NOMO-1 treated with dmso at 0.1 percent for 144 hours (cell line): Measurements from ENCODE around the gene PDZD2.

Experiments
- DNase-seq: peaks from one replicate; lab custom pipeline; 2025; ENCODE audit not compliant: unreplicated experiment; lab: John Stamatoyannopoulos, UW

PDZD2 gene

DNA sequence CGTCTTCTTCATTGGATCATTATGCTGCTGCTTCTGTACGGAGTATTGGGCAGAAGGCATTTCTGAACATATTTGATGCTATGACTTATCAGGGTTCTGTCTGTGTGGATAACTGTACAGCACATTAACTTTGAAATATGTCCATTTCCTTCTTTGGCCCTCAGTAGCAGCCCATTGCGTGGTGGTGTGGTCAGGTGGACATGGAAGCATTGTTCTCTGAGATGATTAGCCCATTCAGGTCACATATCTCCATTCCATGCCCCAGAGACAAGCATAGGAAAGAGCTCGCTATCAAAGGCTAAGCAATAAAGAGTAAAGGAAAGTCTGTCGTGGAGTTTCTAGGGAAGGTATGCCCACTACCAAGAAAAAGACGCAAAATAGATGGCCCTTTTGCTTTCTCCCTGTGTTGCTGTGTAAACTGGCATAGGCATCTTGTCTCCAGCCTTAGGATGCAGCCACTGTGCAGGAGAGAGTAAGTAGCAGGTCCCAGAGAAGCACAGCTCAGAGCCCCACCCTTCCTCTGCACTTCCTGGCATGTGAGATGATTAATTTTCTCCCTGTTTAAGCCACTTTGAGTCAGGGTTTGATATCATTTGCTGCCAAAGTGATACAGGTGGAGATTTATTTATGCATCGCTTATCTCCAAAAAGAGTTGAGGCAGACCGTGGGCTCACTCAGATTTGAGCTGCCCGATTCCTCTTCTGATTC lies 221.9 kb downstream of the PDZD2 start:
- DNase-seq, result no peak

- no peak for DNase-seq
Measured at GRCh38 chr5:31861601-31862000, 222.7 kb downstream of the PDZD2 start.

DNA sequence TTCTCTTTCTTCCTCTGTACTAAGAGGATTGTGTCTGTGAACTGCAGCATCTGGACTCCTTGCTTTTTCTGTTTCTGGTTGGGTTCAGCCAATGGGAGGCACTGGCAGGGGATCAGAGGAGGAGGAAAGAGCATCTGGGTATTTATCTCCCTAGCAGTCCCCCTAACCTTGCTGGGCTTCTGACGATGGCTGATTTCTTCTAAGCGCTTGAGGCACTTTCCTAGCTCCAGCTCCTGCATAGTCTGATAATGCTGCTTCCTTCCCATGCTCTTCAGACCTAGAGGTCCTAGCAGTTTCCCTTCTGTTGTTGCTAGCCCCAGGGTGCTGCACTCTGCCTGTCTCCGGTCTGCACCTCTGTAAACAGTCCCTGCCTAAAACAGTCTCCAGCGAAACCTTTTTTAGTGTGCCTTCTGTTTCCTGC lies 225.1 kb downstream of the PDZD2 start:
- DNase-seq, result no peak

DNA sequence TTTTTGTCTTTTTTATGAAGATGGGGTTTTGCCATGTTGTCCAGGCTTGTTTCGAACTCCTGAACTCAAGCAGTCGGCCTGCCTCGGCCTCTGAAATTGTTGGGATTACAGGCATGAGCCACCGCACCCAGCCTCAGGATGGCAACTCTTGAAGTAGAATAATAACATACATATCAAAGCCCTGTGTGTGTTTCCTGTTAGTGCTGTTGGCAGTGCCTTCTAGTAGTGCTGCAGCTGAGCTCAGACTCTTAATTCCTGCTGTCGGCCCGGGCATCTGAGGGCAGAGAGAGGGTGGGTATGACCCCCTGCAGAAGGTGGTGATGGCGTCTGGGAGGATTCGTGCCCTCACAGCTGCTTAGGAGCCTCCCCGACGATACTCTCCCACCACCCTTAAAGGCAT lies 227.2 kb downstream of the PDZD2 start:
- DNase-seq, result no peak

DNA sequence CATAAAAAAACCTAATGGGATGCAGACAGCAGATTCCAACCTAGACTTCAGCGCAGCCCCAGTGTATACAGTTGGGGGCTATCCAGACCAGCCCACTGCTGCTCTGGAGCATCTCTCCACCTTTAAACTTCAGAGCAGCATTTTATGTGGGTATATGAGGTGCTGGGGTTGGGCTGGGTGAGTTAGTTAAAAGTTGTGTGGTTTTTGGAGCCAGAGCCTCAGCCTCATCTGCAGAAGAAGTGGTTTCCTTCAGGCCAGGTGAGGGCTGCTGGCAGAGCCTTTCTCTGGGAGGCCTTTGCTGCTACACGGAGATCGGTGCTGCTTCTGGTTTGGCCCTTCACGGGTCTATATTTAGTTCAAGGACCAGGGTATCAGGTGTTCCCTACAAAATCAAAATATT lies 228.3 kb downstream of the PDZD2 start:
- no peak for DNase-seq

GRCh38 chr5:31880449-31880848 lies 241.5 kb downstream of the PDZD2 start:
- no peak for DNase-seq

DNA sequence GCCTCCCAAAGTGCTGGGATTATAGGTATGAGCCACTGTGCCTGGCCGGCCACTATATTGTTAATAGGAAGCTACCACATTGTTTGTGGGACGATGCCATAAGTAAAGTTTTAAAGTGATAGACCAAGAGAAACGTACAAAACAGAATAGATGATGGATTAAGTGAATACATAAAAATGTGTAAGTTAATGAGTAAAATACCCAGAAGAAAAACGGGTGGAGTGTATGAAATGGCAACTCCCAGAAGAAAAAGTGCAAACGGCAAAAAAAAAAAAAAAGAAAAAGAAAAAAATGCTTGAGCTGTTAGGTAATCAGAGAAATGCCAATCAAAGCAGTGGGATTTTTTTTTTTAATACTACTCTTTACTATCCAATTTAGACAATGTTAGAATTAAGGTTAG lies 246.0 kb downstream of the PDZD2 start:
- DNase-seq, result no peak

DNA sequence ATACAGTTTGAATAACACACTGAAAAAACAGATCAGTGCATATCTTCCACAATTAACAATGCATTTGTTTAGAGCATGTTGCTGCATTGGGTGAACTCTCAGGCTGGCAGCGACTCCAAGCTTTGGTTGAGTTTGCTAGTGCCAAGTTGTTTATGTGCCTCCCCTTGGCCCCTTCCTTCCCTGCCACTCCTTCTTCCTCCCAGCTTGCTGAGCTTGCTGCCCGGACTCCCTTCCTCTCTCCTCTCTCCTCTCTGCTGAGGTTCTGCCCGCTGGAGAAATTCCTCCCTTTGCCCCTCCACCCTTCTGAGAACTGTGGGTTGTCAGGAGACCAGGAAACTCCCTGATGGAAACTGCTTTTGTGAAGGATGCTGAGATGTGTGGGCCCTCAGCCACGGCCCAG lies 247.3 kb downstream of the PDZD2 start:
- no peak for DNase-seq

GRCh38 chr5:31887556-31887955 lies 248.6 kb downstream of the PDZD2 start:
- no peak for DNase-seq

DNA sequence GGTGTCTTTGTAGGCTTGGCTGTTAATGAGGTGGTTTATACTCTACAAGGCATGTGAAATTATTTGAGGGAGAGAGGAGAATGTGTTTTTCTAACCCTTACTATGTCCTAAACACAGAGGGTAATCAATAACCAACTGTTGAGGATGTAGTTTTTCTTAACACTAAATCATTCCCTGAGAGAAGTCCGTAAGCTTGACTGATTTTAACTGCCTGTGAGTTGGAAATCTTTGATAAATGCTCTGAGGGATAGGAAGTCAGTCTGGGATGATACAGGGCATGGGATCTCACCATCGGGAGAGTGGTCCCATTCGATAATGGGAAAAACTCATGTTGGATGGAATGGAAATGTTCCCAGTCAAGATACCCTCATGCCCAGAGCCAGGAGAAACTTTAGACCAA lies 249.6 kb downstream of the PDZD2 start:
- no peak for DNase-seq

GRCh38 chr5:31889001-31889561 lies 250.2 kb downstream of the PDZD2 start:
- no peak for DNase-seq

GRCh38 chr5:31890046-31890445 lies 251.1 kb downstream of the PDZD2 start:
- DNase-seq, result no peak

GRCh38 chr5:31894141-31894540 lies 255.2 kb downstream of the PDZD2 start:
- DNase-seq, result no peak

DNA sequence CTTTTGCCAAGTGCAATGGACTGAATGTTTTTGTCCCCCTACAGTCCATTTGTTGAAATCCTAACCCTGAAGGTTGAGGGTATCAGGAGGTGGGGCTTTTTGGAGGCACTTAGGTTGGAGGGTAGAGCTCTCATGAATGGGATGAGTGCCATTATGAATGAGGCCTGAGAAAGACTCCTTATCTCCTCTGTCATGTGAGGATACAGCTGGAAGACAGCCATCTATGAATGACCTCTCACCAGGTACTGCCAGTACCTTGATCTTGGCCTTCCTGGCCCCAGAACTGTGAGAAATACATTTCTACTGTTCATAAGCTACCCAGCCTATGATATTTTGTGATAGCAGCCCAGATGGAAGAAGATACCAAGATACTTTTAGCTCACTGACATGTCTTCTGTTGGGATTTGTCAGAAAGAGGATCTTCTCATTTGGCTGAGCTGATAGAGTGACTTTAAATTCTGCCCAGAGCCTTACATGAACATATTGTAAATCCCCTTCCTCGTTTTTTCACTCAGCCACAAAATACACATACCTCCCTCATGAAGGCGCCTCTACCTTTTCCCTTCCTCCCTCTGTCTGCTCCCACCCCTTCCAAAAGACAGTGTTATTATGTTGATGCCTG lies 256.4 kb downstream of the PDZD2 start:
- DNase-seq, result no peak

GRCh38 chr5:31898036-31898632 lies 259.2 kb downstream of the PDZD2 start:
- no peak for DNase-seq

DNA sequence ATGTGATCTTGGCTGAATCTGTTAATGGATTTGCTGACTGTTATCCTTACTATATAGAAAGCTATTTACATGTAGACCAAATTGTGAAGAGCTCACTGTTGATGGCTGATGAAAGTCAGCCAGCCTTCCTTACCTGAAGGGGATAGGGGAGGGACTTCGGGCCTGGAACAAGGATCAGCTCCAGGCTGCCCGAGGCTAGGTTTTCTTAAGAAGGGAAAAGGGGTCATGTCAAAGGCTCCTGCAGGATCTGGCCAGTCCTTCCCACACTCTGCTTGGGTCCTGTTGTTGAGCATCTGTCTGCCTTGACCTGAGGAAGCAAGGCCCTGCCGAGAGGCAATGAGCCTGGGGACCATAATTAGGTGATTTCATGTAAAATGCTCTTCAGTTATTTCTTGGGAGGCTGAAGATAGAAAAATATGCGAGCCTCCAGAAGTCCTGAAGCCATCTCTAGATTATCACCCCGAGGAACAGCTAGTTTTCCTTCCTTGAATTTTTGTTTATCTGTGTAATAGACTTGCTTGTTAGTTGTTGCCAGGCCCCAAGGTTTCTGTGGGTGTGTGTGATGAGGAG lies 261.4 kb downstream of the PDZD2 start:
- DNase-seq, result no peak

- no peak for DNase-seq
Measured at GRCh38 chr5:31901807-31902530, 263.0 kb downstream of the PDZD2 start.

DNA sequence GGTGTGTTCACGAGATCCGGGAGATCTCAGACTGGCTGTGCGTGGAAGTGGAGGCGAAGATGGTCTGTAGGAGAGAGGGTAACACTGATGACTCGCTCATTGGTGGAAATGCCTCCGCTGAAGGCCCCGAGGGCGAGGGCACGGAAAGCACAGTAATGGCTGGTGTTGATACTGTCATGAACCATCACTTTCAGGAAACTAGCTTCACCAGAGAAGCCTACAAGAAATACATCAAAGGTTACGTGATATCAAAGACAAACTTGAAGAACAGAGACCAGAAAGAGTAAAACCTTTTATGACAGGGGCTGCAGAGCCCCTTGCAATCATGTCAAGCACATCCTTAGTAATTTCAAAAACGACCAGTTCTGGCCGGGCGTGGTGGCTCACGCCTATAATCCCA lies 269.5 kb downstream of the PDZD2 start:
- no peak for DNase-seq

- DNase-seq, result no peak
Measured at GRCh38 chr5:31909073-31909472, 270.1 kb downstream of the PDZD2 start.

DNA sequence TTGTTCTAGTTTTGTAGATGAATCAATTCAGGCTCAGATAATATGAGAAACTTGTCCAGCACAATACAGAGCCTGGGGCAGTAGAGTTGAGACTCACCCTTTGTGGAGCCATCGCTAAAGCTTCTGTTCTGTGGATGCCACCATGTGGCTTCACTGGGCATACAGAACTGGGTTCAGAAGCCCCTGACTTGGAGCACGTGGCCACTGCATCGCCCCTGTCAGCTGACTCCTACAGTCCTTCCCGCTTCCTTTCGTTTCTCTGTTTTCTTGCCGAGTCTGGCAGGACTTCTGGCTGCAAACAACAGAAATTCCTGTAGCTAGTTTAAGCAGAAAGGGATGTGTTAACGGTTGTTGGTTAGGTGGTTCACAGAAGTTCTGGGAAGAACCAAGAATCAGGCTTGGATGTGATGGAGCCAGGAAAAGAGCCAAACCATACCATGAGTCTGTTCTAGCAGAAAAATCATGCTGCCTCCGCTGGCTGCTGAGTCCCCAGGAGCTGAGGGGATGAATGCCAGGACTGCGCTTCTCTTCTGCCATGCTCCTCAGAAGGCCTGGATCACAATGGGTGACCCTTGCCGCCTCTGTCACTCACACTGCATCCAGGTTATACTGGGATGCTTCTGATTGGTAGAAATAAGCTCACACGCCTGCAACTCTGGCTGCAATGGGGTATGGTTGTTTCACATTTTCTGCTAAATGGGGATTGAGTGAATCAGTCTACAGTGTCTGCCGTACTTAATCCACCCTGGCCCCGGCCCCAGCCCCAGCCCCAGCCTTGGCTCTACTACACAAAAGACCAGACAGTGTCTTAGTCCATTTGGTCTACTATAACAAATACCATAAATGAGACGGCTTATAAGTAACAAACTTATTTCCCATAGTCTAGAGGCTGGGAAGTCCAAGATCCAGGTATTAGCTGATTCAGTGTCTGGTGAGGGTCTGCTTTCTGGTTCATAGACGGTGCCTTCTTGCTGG lies 272.6 kb downstream of the PDZD2 start:
- no peak for DNase-seq
